ENCODE data around the gene MBD5.

- TF ChIP-seq, protein P1, sequence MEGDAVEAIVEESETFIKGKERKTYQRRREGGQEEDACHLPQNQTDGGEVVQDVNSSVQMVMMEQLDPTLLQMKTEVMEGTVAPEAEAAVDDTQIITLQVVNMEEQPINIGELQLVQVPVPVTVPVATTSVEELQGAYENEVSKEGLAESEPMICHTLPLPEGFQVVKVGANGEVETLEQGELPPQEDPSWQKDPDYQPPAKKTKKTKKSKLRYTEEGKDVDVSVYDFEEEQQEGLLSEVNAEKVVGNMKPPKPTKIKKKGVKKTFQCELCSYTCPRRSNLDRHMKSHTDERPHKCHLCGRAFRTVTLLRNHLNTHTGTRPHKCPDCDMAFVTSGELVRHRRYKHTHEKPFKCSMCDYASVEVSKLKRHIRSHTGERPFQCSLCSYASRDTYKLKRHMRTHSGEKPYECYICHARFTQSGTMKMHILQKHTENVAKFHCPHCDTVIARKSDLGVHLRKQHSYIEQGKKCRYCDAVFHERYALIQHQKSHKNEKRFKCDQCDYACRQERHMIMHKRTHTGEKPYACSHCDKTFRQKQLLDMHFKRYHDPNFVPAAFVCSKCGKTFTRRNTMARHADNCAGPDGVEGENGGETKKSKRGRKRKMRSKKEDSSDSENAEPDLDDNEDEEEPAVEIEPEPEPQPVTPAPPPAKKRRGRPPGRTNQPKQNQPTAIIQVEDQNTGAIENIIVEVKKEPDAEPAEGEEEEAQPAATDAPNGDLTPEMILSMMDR (IDR thresholded peaks at IDR 0.05): no peak
- no peak for TF ChIP-seq POLR2A (IDR thresholded peaks at IDR 0.05)
These were observed 115.5 kb downstream of the MBD5 start for GRCh38 chr2:148136441-148136840.

All from adrenal gland (tissue), 5 donors.